ENCODE data around the gene SAMD4B. TPM values are rescaled to one million over a fixed set of nuclear protein-coding genes. Genes with fewer than 3 reads are reported as not detected.

The SAMD4B gene, protein sequence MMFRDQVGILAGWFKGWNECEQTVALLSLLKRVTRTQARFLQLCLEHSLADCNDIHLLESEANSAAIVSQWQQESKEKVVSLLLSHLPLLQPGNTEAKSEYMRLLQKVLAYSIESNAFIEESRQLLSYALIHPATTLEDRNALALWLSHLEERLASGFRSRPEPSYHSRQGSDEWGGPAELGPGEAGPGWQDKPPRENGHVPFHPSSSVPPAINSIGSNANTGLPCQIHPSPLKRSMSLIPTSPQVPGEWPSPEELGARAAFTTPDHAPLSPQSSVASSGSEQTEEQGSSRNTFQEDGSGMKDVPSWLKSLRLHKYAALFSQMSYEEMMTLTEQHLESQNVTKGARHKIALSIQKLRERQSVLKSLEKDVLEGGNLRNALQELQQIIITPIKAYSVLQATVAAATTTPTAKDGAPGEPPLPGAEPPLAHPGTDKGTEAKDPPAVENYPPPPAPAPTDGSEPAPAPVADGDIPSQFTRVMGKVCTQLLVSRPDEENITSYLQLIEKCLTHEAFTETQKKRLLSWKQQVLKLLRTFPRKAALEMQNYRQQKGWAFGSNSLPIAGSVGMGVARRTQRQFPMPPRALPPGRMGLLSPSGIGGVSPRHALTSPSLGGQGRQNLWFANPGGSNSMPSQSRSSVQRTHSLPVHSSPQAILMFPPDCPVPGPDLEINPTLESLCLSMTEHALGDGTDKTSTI
- 57.7 and 57.8 TPM in 2 replicates for total RNA-seq (2014; rRNA removed; shearing (Covaris generic))
- 42.6 and 49.9 TPM in 2 replicates for polyA plus RNA-seq (2014; cell fraction: nucleus; rRNA removed)

DNA sequence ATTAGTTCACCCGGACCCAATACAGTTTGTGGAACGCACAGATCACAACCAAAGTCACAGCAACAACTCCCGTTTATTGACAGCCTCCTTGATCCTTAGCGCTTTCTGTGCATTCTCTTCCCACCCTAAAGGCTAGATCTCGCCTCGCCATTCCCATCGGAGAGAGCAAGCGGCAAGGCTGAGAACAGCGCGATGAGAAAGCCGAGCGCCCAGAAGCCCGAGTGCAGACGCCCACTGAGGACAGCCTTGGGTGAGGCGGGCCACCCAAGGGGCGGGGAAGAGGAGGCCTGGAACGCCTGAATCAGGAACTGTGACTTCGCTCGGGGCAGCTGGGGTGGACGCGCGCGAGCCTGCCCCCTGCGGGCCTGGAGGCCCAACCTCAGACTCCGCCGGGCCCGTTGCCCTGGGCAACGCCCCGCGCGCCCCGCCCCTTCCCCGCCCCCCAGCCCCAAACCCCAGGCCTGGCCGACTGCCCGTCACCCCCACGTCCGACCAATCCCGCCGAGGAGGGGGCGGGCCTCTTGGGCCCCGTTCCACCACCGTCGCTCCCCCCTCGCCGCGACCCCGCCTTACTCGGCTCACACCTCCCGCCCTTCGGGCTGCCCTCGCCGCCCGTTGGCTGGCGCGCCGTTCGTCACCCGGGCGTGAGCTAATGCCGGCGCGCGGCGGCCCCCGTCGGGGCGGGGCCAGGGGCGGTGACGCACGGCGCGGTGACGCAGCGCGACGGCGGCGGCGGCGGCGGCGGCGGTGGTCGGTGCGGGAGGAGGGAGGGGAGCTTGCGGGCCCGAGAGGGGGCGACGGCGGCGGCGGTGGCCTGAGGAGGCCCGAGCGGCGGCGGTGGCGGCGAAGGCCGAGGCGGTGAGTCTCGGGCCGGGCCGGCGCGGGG lies at the start of gene SAMD4B:
Gene SAMD4B (plus strand): TSS at position 703 of the 886 bp plus-strand sequence. CDS start 14,473 bp downstream, outside the sequence.
- peak; percentile 94 for DNase-seq (ENCODE audit: extremely low read depth, low read depth)

DNA sequence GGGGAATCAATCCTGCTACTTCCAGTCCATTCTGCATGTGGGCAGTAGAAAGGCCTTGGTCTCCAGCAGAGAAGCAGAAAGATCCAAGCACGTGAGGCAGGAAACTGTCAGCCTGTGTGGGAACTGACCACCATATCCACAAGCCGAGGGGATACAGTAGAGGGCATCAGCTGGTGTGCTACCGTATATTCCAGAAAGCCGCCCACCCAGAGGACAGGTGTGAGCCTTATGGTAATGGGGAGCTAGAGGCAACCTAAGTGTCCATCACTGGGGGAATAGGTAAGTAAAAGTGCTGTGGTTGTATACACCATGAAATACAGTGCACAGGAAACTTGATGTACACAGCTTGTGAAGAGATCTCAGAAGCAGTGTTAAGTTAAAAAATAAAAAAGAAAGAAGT lies 48.8 kb upstream of the SAMD4B start:
- no peak for DNase-seq (ENCODE audit: extremely low read depth, low read depth)

DNA sequence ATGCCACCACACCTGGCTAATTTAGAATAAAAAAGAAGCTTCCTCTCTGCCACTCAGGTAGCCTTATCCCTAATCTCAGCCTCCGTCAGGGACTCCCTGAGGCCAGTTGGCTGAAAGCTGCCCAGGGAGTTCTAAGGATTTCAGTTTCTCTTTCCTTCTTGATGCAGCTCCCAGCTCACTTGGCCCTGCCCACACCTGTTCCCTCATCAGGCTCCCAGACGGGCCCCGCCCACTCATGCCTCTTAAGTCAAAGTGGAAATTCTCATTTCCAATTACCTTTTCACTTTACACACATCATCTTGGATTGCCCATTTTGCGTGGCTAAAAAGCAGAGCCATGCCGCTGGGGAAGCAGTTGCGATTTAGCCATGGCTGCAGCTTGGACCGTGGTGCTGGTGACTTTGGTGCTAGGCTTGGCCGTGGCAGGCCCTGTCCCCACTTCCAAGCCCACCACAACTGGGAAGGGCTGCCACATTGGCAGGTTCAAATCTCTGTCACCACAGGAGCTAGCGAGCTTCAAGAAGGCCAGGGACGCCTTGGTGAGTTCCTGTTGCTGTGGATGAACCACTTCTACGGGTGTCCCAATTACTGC lies 46.1 kb upstream of the SAMD4B start, which contains the start of gene IFNL1:
Gene IFNL1 (plus strand): TSS at position 353 of the 591 bp plus-strand sequence. CDS start 15 bp downstream, at position 368.
- no peak for DNase-seq (ENCODE audit: extremely low read depth, low read depth)

DNA sequence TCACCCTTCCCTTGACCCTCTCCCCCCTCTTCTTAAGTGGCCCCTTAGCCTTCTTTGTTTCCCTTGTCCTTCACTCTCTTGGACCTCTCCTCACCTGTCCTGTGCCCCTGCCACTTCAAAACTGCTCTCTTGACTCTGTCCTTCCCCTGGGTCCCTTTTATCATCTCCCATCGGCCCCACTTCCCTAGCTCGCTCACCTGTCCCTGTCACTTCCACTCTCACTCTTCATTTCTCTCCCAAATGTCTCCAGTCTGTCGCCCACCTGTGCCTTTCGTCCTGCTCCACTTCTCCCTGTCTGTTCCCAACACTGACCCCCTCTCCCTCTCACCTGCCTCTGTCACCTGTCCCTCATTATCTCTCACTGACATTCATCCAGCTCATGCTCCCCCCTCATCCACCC lies 45.3 kb upstream of the SAMD4B start:
- no peak for DNase-seq (ENCODE audit: extremely low read depth, low read depth)

DNA sequence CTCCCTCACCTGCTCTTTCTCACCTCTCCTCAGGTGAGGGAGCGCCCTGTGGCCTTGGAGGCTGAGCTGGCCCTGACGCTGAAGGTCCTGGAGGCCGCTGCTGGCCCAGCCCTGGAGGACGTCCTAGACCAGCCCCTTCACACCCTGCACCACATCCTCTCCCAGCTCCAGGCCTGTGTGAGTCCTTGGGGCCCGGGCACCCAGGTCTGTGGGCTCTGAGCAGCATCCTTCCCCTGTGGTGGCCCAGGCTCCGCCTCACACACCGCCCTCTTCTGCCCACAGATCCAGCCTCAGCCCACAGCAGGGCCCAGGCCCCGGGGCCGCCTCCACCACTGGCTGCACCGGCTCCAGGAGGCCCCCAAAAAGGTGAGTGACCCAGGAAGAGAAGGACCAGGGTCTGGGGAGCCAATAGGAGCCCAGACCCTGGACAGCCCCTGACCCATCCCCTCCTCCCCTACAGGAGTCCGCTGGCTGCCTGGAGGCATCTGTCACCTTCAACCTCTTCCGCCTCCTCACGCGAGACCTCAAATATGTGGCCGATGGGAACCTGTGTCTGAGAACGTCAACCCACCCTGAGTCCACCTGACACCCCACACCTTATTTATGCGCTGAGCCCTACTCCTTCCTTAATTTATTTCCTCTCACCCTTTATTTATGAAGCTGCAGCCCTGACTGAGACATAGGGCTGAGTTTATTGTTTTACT lies 44.1 kb upstream of the SAMD4B start:
- DNase-seq (ENCODE audit: extremely low read depth, low read depth) = no peak

DNA sequence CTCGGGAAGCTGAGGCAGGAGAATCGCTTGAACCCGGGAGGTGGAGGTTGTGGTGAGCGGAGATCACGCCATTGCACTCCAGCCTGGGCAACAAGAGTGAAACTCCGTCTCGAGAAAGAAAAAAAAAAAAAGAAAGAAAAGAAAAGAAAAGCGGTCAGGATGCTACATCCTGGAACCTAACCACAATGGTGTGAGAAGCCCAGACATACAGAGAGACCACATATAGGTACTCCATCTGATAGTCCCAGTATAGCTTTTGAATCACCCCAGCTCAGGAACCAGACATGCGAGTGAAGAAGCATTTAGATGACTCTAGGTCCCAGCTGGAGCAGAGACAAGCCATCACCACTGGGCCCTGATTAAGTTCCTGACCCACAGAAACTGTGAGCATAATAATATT lies 42.8 kb upstream of the SAMD4B start:
- no peak for DNase-seq (ENCODE audit: extremely low read depth, low read depth)

DNA sequence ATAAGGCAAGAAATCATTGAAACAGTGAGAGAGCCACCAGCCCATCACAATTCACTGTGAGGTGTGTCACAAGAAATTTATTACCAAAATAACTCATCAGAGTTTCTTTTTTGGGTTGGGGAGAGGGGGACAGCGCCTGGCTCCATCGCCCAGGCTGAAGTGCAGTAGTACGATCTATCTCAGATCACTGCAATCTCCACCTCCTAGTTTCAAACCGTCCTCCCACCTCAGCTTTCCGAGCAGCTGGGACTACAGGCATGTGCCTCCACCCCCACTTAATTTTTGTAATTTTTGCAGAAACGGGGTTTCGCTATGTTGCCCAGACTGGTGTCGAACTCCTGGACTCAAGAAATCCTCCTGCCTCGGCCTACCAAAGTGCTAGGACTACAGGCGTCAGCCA lies 42.4 kb upstream of the SAMD4B start:
- DNase-seq (ENCODE audit: extremely low read depth, low read depth) = no peak

DNA sequence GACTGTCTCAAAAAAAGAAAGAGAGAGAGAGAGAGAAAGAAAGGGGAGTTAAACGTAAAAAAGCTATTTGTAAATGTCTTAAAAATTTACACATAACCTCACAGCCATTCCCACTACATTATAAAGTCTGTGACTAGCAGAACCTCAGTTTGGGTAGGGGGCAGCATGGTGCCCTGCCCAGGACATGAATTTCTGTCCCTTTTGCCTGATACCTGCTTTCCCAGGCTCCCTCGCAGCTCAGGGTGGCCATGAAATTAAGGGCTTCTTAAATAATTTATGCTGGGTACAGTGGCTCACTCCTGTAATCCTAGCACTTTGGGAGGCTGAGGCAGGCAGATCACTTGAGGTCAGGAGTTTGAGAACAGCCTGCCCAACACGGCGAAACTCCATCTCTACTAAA lies 41.2 kb upstream of the SAMD4B start:
- DNase-seq (ENCODE audit: extremely low read depth, low read depth) = no peak

DNA sequence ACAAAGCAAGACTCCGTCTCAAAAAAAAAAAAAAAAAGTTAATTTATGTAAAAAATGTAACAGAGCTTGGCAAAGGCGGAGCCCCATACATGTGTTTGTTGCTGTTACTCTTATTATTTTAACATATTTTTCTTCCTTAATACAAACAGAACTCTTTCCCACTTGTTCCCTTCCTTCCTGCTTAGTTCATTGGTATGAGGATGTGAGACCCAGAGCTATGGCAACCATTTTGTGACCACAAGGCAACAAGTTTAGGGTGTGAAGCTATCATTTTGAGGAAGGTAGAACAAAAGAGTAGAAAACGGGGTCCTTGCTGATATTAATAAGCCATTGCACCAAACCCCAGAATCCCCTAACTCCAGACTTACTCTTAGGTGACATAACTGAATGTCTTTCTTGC lies 40.7 kb upstream of the SAMD4B start:
- no peak for DNase-seq (ENCODE audit: extremely low read depth, low read depth)

DNA sequence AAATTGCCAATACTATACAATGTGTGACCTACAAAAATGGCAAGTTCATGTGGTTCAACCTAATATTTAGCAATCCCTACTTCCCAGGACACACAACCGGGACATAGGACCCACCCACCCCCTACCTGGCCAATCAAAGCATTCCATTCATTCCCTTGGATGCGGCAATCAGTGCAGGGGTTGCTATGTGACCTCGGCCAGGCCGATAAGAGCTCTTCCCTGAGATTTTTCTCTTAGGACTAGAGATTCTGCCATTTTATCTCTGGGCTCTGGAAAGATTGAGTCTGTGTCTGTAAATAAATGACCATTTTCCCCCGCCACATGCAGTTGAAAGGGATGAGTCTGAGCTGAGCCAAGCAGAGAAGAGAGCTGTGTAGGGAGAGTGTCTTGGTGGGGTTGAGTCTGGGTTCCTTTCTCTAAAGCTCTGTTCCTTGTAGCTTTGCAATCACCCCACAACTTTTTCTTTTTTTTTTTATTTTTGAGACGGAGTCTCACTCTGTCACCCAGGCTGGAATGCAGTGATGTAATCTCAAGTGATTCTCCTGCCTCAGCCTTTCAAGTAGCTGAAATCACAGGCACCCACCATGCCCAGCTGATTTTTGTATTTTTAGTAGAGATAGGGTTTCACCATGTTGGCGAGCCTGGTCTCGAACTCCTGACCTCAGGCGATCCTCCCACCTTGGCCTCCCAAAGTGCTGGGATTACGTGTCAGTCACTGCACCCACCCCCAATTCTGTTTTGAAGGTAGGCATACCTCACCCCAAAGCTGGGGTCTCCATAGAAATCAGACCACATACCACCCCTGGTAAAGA lies 38.6 kb upstream of the SAMD4B start:
- no peak for DNase-seq (ENCODE audit: extremely low read depth, low read depth)

DNA sequence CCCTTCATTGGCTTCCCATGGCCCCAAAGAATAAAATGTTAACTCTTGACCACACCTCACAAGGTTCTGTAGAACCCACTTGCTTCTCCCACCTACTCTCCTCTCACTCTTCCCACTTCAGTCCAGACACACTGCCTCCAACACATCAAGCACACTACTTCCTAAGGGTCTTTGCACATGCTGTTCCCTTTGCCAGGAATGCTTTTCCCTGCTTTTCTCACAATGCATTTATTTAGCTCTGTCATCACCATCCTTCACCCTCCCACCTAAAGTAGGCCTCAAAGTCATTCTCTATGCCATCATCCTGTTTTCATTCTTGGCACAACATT lies 38.1 kb upstream of the SAMD4B start:
- DNase-seq (ENCODE audit: extremely low read depth, low read depth) = no peak

DNA sequence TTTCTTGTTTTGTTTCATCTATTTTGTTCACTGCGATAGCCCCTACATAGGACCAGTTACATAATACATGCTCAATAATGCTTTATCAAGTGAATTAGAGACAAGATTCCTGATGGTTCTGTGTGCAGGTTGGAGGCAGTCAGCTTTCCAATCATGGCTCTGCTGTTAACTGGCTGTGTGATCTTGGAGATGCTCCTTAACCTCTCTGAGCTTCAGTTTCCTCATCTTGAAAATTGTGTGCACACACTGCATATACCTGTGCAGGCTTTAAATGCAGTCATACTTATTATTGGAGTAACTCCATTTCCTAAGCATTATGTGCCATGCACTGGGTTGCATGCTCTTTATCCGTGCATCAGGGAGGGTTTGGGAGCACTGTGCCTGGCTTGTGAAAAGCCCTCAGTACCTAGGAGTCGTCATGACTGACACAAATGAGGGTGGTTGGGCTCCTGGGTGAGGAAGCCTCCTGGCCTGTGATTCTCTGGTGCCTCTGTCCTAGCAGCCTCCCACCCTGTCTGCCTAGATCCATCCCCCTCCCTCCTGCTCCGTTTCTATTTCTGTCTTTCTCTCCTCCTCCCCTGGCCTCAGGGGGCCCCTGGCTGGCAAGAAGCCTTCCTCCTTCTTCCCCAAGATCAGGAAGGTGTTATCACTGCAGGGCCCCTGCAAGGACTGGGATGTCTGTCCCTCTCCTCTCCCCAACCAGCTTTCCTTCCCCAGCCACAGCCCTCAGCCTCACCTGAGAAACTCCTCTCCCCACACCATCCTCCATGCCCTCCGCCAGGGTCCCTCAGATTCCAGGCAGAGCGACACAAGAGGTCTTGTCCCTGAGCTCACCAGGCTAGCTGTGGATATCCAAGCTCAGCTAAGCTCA lies 37.3 kb upstream of the SAMD4B start:
- no peak for DNase-seq (ENCODE audit: extremely low read depth, low read depth)

DNA sequence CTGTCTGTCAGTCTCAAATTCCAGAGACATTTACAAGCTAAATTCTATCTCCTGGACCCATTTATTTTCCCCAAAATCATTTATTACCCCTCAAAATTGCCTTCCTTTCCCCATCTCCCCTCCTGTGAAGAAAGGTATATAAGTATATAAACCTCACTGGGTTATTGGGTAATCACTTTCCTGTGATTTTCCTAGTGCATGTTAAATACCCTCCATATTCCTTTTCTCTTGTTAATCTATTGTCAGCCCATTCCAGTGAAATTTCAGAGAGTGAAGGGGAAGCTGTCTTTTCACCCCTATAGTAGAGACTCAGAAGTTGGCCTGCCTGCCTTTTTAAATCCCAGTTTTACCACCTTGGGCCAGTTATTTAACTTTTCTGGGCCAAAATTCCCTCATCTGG lies 36.1 kb upstream of the SAMD4B start:
- DNase-seq (ENCODE audit: extremely low read depth, low read depth) = no peak

DNA sequence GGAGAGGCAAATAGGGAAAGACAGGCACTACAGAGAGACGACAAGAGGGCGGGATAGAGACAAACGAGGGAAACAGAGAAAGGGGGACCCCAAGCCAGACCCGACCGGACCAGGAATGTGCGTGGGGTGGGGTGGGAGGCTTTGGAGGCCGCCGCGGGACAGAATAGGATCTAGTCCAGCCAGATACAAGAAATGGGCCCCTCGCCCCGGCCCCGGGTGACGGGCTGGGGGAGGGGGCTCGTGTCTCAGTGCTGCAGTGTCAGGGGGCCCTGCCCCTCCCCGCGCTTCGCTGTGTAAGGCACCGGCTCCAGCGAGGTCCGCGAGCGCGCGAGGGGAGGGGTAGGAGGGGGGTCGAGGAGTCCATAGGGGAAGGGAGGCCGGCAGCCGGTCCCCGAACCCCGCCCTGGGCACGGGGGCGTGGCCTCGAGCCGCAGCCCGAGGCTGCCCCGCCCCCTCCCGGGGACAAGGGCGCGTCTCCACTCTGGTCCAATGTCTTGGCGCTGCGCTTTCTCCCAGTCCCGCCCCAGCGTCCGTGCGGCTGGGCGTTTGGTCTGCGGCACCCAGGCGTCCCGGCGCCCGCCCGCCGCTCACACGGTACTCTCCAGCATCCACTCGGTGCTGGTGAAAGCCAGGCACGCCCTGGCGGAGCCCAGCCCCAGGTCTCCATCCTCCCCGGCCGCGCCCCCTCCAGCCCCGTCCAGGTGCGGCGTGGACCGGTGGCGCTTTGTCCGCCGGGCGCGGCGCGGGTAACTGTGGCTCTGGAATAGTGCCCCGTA lies 35.0 kb upstream of the SAMD4B start:
- DNase-seq (ENCODE audit: extremely low read depth, low read depth) = peak; percentile 40

DNA sequence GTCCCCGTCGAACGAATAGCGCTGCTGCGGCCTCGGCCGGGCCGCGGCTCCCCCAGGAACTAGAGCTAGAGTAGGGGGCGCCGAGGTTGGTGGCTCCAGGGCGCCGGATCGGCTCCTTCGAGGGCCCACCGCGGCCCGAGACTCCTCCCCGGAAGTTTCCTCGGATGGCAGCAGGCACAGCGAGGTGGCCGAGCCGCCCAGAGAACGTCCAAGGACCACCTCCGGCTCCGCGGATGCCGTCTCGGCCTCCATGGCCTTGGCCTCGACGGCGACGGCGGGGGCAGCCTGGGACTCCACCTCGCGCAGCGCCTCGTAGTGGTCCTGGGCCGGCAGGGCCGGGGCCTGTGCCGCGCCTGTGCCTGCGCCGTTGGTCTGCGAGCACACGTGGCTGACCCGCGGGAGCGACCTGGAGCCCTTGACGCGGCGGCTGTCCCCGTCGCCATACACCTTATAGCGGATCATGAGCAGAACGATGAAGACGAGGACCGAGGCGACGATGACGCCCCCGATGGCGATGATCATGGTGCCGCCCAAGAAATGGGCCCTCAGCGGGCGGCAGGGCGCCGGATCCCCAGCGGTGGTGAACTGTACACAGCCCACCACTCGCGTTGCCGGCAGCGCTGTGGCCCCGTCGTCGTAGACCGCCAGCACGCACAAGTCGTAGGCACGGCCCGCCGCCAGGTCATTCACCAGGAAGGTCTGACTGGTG lies 34.2 kb upstream of the SAMD4B start:
- no peak for DNase-seq (ENCODE audit: extremely low read depth, low read depth)

DNA sequence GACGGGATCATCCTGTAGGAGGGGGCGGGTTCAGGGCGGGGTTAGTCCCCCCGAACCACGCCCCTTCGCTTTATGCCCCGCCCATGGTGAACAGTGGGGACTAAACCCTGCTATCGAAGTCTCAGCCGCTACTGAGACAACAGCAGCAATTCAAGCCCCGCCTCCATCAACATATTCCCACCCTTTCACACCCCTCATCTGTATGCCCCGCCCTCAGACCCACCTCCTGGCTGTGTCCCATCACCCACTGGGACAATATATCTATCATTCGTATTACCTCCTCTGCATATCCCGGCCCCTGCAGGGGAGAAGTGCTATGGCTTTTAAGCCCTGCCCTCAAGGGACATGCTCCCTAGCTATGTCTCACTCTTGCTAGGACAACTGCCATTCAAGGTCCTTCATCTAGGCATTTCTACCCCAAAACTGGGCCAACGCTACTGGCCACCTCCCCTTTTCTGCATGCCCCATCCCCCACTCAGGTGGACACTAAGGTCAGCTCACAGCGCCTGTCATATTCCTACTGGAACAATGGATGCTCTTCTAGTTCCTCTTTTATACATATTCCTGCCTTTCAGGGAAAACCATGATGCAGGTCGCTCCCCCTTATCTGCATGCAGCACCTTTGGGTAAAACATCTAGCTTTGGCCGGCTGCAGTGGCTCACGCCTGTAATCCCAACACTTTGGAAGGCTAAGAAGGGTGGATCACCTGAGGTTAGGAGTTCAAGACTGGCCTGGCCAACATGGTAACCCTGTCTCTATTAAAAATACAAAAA lies 33.5 kb upstream of the SAMD4B start:
- no peak for DNase-seq (ENCODE audit: extremely low read depth, low read depth)

Data from NCI-H460 (cell line).